Measurements from ENCODE around the gene ZEB2.

- no peak for TF ChIP-seq CTCF (IDR thresholded peaks at IDR 0.05; ENCODE audit: low read depth, low read length, poor library complexity, severe bottlenecking)
- no peak for TF ChIP-seq EZH2phosphoT487 (IDR thresholded peaks at IDR 0.05; ENCODE audit: borderline replicate concordance, low read length)
Measured at GRCh38 chr2:144451443-144451842, 68.5 kb downstream of the ZEB2 start.
